Breast epithelium (tissue), 4 donors: ENCODE results near the gene ARID5B. TPM values are rescaled to one million over a fixed set of nuclear protein-coding genes. Genes with fewer than 3 reads are reported as not detected.

Source experiments
- DNase-seq, 2 donors: peaks; one replicate each; pipeline ENCODE4 v3.0.0-alpha.2; 2019; ENCODE audit warnings: low spot score in 2 of 2
- H3K27ac ChIP-seq, 2 donors: fragments of 200-600 bp; sonication (generic) in 1 of 2; one replicate each; pipeline ENCODE4 v1.5.1; 2016 to 2019; ENCODE audit warnings: mild to moderate bottlenecking in 1 of 2
- H3K27me3 ChIP-seq, 2 donors: fragments of 200-600 bp; sonication (generic) in 1 of 2; one replicate each; pipeline versions ENCODE4 v1.5.1 to v1.6.0; 2017 to 2019; ENCODE audit warnings: control low read depth in 1 of 2, mild to moderate bottlenecking in 1 of 2
- H3K36me3 ChIP-seq: fragments of 200-600 bp; one replicate; pipeline ENCODE4 v1.5.1; 2019
- H3K4me1 ChIP-seq, 2 donors: fragments of 200-600 bp; sonication (generic); one replicate each; pipeline ENCODE4 v1.5.1; 2016 to 2019; ENCODE audit warnings: control low read depth in 1 of 2
- H3K4me3 ChIP-seq, 3 donors: fragments of 200-600 bp; sonication (generic); 1 replicate in 2 of 3; 2 replicates in 1 of 3; pipeline ENCODE4 v1.5.1; 2016 to 2019; ENCODE audit warnings: mild to moderate bottlenecking in 3 of 3, moderate library complexity in 2 of 3
- H3K9me3 ChIP-seq, 2 donors: fragments of 200-600 bp; sonication (generic) in 1 of 2; one replicate each; pipeline ENCODE4 v1.5.1; 2016 to 2019; ENCODE audit warnings: control low read depth in 1 of 2
- CTCF ChIP-seq, 3 donors: fragments of 450-650 bp; IDR thresholded peaks; one replicate each; pipeline ENCODE4 v1.5.1; 2016 to 2017; ENCODE audit warnings: antibody characterized with exemption in 3 of 3, mild to moderate bottlenecking in 3 of 3, moderate library complexity in 3 of 3
- POLR2A ChIP-seq: fragments of 450-650 bp; IDR thresholded peaks from one replicate; pipeline ENCODE4 v1.6.1; 2016; ENCODE audit warnings: antibody characterized with exemption, mild to moderate bottlenecking, moderate library complexity
- POLR2AphosphoS5 ChIP-seq, 3 donors: sonication (generic); formaldehyde crosslinking; IDR thresholded peaks; one replicate each; pipeline ENCODE4 v1.6.1; 2017; ENCODE audit warnings: antibody characterized with exemption in 3 of 3
- intact Hi-C: fragments of 100-400 bp; cut with DNase I; formaldehyde crosslinking; loops from one replicate; pipeline ENCODE4 v1.15.1; 2023; ENCODE audit warnings: low total_unique reads
- total RNA-seq, 3 donors: library from RNA; depleted of rRNA; stranded (reverse); fragments of >200 nt; gene quantifications; one replicate each; pipeline ENCODE4 v1.1.0, GENCODE V29; 2016

ARID5B gene
- total RNA-seq, 3 donors from 2014 or later = 89.5 to 166 (median 125) TPM

- no peak for TF ChIP-seq POLR2AphosphoS5 (IDR thresholded peaks at IDR 0.05)
- no peak for TF ChIP-seq POLR2A
- TF ChIP-seq CTCF (IDR thresholded peaks at IDR 0.05) = no peak
- H3K36me3 ChIP-seq = no peaks in the 10 kb centered on the region
- no peak for DNase-seq
- H3K27me3 ChIP-seq = no peaks in the 10 kb centered on the region
- peak overlapping the region; percentile 64 to 75 for H3K27ac ChIP-seq
- H3K4me1 ChIP-seq = peaks cover 7 to 9% of the 10 kb centered on the region in 2 donors
- intact Hi-C loops = no loop called here
- no peak overlapping the region for H3K4me3 ChIP-seq
- no peaks in the 10 kb centered on the region for H3K9me3 ChIP-seq
Measured at GRCh38 chr10:61939902-61940301, 38.4 kb downstream of the ARID5B start.

GRCh38 chr10:61941202-61941681 lies 39.7 kb downstream of the ARID5B start:
- Histone ChIP-seq H3K36me3 (no peaks in the 10 kb centered on the region), H3K4me1 (peaks cover 7 to 9% of the 10 kb centered on the region in 2 donors), H3K4me3 (no peak overlapping the region), H3K27ac (peak overlapping the region; percentile 29 to 88), H3K27me3 (no peaks in the 10 kb centered on the region), H3K9me3 (no peaks in the 10 kb centered on the region)
- intact Hi-C loops = no loop called here
- no peak for TF ChIP-seq POLR2AphosphoS5 (IDR thresholded peaks at IDR 0.05)
- TF ChIP-seq CTCF (IDR thresholded peaks at IDR 0.05) = no peak
- TF ChIP-seq POLR2A = no peak
- DNase-seq = no peak

- TF ChIP-seq CTCF (IDR thresholded peaks at IDR 0.05) (no peak), POLR2AphosphoS5 (IDR thresholded peaks at IDR 0.05) (no peak), POLR2A (no peak)
- DNase-seq = no peak
- H3K9me3 ChIP-seq = no peaks in the 10 kb centered on the region
- no peaks in the 10 kb centered on the region for H3K27me3 ChIP-seq
- H3K4me3 ChIP-seq = peak overlapping the region; percentile 5 to 48 (median 15)
- peak overlapping the region; percentile 88 to 89 for H3K27ac ChIP-seq
- peaks cover 3 to 7% of the 10 kb centered on the region in 2 donors for H3K4me1 ChIP-seq
- intact Hi-C loops = no loop called here
- no peaks in the 10 kb centered on the region for H3K36me3 ChIP-seq
Measured at GRCh38 chr10:61942604-61943461, 41.3 kb downstream of the ARID5B start.

GRCh38 chr10:61943674-61944378 lies 42.3 kb downstream of the ARID5B start:
- H3K27ac ChIP-seq = peak overlapping the region; percentile 88 to 89
- no peaks in the 10 kb centered on the region for H3K9me3 ChIP-seq
- H3K4me3 ChIP-seq = peak overlapping the region in 1 of 3 donors; percentile 48
- peaks cover 0 to 7% of the 10 kb centered on the region in 2 donors for H3K4me1 ChIP-seq
- TF ChIP-seq CTCF (IDR thresholded peaks at IDR 0.05) = peak in 2 of 3 donors; percentile 38 to 41
- TF ChIP-seq POLR2A = no peak
- TF ChIP-seq POLR2AphosphoS5 (IDR thresholded peaks at IDR 0.05) = no peak
- intact Hi-C loops = no loop called here
- no peaks in the 10 kb centered on the region for H3K27me3 ChIP-seq
- no peak for DNase-seq
- H3K36me3 ChIP-seq = no peaks in the 10 kb centered on the region
